SH-SY5Y (cell line): ENCODE measurements around the gene GPR176.

Experiments
- GATA2 ChIP-seq: IDR thresholded peaks from 2 replicates; pipeline ENCODE4 v1.6.1; 2011; ENCODE audit warnings: mild to moderate bottlenecking, low read depth, low read length
- GATA3 ChIP-seq: IDR thresholded peaks from 2 replicates; pipeline ENCODE4 v1.6.1; 2011; ENCODE audit warnings: low read depth, mild to moderate bottlenecking, low read length, moderate library complexity

DNA sequence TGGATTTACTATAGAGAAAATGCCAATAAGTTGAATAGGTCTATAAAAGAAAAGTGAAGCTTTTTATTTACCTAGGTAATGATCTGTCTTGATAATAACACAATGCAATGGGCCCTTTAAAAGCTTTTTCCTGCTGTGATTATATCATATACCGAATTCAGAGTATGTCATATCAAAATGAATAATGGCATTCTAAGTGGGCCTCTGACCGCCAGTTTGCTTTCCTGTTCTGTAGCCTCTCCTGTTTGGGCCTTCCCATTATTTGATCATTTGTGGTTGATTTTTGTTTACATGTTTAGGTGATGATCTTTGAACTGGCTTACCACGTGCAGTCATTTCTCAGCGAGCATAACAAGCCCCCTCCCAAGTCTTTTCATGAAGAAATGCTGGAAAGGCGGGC is 28.8 kb upstream of the GPR176 start:
- TF ChIP-seq GATA3 (no peak), GATA2 (no peak)
